Activated CD8-positive, alpha-beta memory T cell treated with anti-CD3 and anti-CD28 coated beads for 24 hours (primary cell): ENCODE measurements around the gene ARHGAP20.

Source experiments
- DNase-seq: peaks from one replicate; pipeline ENCODE4 v3.0.0-alpha.2; 2020

ARHGAP20 gene

DNA sequence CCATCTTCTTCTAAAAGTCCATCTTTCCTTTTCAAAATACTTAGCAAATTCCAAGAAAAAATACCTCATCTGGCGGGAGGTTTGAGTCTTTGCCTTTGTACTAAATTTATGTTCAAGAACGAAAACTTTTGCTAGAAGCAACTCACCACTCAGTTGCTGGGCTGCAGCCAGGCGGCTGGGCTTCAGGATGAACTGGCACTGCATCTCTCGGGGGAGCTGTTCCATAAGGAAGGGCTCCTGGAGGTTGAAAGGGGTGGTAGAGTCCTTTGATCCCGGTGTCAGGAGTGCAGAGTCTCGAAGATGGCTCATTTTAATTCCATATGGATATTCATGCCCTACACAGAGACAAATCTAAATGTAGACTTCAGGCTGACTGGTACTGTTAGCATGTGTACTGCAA, 105.8 kb downstream of the ARHGAP20 start:
- DNase-seq = no peak

DNA sequence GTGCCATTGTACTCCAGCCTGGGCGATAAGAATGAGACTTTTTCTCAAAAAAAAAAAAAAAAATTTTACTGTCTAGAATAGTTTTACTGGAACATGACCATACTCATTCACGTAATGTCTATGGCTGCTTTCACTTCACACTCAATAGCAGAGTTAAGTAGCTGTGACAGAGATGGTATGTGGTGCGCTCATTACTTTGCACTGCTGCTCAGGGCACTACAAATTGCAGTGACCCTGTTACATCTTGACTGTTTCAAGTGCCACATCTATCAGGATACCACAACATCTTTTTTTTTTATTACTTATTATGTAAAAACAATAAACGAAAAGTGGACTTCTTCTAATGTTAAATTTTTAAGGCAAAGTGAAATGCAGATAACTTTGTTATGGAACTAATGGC, 110.3 kb downstream of the ARHGAP20 start:
- no peak for DNase-seq

DNA sequence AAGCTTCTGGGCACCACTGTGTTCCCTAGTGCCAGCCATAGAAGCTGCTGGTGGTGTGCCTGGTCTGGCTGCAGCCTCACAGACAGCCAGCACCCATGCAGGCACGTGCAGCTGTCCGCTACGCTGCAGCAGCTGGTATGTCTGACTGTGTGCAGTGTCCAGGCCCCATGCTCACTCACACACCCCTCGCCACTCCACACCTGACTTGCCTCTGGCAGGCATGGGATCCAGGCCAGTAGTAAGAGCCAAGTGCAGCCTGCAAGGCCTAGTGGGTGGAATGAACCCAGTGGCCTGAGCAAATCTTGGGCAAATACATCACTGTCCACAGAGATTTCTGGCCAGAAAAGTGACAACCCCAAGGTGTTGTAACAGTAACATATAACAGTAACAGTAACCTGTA, 111.9 kb downstream of the ARHGAP20 start:
- no peak for DNase-seq

DNA sequence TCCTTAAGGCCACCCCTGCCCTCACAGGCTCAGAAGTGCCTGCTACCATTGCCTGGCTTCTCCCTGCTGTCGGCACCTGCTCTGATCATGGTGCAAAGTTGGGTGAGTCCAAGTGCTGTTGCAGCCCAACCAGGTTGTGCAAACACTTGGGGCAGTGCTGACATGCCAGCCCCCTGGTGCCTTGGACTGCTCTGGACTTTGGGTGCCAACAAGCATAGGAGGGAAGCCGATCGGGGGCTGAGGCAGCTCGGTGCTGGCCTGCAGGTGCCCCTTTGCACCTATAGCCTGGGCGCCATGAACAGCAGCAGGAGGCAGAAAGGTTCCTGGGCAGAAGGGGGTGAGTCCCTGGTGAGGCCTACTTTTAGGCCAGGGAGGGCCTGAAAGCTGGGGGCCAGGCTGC, 113.0 kb downstream of the ARHGAP20 start:
- no peak for DNase-seq

DNA sequence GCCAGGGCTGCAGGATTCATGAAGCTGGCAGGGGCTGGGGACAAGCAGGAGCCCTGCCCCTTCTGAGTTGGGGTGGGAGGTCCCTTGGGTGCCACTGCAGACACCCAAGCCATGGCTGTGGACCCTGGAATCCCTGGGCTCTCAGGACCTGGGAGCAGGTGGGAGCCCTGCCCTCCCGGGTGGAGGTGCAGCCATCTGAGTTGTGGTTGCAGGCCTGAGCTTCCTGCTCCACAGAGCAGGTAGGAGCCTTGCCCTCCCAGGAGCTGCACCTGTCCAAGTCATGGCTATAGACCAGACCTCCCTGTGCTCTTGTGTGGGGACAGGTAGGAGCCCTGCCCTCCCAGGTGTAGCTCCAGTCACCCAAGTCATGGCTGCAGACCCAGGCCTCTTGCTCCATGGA, 113.5 kb downstream of the ARHGAP20 start:
- no peak for DNase-seq

DNA sequence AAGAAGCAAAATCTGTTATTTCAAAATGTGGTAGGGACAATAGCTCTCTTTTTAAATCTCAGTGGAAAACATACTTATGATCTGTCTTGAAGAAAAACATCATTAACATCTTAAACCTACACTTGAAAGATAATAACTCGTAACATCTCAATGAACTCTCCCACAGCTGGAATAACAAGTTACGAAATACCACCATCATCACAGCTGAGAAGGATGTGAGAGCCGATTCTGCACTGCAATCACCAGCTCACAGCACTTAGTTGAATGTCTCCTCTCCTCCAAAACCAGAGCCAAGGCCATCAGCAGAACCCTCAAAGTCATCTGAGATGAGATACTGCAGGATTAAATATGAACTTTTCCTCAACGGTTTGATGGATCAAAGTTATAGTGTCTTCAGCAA, 124.3 kb downstream of the ARHGAP20 start:
- no peak for DNase-seq

DNA sequence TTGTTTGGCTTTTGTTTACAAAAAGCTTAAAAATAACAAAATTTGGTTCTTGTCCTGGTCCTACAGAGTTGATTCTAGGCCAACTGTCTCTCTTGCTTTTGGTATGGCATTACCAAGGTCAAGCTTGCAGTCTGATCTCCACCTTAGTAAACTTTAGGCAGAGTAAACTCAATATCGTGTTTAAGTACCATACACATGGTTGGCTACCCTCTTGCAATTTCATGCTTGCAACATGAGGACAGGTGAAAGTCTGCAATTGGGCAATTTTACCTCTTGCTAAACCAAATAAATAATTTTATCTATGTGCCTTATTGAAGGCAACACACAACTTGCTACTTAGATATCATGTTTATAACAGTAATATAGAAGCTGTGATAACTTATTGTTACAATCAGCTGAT, 125.1 kb downstream of the ARHGAP20 start:
- no peak for DNase-seq

DNA sequence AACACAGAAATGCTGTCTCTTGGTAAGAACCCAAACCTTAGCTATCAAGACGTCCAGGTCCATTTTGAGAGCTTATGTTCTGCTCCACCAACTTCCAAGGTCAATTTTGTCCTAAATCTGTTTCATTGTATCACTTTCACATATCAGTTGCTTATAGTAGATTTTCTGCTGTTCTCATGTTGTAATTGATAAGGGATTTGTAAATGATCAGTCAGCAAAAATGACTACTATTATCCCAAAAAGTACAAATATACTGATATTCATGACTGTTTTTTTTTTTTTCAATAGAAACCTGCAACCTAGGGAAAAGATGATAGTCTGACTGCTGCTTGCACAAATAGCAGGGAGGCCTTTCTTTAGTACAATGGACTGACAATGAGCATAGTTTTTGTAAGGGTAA, 128.1 kb downstream of the ARHGAP20 start:
- DNase-seq = no peak

DNA sequence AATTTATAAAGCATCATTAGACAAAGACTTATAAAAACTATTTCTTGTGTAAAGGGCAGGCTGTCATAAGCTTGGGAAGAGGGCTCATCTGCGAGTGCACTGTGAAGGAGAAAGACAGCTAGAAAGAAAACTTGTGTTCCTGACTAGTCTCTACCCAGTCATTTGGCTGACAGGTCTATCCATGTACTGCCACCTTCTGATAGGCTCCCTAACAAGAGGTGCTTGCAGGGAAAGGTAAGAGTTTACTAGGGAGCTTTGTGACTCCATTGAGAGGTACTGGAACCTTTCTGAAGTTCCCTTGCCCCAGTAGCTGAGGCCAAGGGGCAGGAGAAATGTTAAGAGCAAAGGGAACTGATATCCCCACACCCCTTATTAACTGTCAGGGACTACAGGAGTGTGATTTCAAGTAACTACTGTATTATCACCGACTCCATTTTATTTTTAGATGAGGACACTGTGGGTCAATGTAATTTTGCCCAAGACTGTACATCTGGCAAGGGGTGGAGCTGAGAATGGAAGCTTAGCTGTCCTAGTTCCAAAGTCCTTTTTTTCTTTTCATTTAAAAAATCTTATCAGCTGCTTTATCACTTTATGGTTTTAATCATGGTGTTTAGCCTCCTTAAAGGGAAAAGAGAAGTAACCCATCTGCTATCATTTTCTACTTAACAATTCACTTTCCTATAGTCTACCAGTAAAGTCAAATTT, 129.4 kb downstream of the ARHGAP20 start:
- no peak for DNase-seq

DNA sequence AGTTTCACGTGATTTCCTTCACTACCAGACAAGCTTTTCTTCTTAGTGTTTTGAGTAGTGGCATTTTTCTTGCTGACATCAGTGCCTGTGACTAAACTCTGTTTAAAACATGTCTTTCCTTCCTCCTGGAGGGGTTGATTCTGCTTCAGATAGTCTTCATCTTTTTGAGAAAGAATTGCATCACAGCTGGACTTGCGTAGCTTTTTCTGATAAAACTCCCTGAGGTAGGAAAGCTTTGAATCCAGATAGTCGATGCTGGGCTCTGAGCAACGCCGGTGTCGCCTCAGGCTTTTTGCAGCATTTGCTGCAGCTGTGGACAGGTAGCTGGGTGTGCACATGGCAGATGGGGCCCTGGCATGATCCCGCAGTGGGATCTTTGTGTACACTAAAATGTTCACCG, 131.7 kb downstream of the ARHGAP20 start:
- DNase-seq = no peak

DNA sequence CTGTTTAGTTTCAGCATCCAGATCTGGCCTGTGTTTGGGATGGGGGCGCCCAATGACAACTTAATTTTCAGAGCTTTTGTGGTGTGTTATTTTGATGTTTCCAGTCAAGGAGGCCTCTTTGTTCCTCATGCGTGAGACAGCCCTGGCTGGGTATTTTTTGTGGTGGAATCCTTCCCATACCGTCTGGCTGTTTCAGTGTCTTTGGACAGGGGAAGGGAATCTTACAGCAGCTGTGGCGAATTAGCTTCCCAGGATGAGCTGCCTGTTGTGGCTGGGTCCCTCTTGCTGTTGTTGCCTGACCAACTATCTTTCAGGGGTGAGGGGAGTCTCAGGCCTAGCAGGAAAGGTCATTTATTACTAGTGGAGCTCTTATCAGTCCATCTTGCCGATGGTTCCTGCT, 138.8 kb downstream of the ARHGAP20 start:
- DNase-seq = no peak

DNA sequence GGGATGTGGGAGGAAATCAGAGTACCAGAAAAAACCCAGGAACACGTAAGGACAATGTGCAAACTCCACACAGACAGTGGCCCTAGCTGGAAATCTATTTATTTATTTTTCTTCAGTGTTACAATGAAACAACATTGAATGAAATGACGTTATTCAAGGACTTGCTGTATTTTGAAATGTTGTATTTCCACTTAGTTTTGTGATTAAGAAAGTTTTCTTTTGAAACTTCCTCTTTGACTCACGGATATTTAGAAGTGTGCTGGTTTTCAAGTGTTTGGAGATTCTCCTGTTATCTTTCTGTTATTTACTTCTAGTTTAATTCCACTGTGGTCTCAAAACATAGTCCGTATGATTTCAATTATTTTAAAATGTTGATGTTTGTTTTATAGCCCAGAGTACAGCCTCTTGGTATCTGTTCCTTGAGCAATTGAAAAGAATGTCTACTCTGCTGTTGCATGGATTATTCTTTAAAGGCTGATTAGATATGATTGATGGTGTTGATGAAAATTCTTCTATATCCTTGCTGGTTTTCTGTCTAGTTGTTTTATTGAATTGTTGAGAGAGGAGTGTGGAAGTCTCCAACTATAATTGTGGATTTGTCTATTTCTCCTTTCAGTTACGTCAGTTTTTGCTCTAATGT, 141.0 kb downstream of the ARHGAP20 start:
- no peak for DNase-seq

DNA sequence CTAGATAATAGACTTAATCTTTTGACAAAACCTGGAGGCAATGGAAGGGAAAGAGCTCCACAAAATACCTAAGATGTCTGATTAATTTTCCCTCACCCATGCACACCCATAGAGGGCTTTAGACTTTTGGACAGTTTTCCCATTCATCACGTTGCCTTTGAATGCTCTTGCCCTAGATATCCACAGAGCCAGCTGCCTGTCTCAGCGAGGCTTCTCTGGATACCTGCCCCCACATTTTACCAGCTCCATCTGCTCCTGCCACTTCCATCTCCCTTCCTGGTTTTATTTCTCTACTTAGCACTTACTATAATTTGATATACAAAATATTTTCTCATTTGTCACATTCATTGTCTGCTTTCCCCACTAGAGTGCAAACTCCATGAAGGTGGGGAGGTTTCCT, 145.7 kb downstream of the ARHGAP20 start:
- DNase-seq = no peak

DNA sequence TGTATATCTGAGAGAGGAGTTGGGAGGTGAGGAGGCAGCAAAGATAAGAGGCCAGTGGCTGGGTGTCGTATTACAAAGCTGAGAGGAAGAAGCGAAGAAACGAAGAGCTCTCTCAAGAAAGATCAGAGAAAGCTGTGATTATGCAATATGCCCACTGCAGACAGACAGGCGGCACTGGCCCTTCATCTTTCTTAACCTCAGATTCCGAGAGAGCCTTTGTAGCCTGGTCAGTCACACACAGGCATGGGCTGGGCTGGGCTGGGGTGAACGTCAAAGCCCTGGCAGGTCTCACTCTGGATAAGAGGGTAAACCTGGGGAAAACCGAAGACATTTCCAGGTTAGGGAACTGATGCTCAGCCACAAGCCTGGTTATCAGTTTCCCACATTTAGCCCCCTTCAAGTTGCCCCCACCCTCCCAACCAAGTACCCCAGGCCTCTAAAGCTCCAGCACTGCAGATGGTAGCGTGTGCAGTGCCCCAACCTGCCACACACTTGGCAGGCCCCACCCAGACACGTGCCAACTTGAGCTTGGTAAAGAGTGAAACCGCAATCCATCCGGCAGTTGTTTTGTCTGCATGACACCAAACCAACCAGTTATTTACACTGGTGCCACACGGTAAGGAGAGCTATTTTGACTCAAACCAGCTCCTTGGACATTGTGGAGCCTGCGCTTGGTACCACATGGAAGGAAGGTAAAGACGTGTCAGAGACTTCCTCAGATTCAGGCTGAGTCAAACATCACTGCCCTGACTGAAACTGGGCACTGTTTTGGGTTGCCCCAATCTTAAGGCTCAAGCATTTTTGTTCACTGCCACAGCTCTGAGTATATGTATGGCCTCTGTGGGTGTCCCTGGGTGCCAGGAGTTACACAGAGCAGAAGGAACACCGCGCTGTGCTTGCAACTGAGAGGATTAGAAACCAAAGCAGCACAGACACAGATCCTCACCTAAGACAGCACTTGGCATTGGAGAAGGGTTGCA, 146.6 kb downstream of the ARHGAP20 start:
- no peak for DNase-seq

DNA sequence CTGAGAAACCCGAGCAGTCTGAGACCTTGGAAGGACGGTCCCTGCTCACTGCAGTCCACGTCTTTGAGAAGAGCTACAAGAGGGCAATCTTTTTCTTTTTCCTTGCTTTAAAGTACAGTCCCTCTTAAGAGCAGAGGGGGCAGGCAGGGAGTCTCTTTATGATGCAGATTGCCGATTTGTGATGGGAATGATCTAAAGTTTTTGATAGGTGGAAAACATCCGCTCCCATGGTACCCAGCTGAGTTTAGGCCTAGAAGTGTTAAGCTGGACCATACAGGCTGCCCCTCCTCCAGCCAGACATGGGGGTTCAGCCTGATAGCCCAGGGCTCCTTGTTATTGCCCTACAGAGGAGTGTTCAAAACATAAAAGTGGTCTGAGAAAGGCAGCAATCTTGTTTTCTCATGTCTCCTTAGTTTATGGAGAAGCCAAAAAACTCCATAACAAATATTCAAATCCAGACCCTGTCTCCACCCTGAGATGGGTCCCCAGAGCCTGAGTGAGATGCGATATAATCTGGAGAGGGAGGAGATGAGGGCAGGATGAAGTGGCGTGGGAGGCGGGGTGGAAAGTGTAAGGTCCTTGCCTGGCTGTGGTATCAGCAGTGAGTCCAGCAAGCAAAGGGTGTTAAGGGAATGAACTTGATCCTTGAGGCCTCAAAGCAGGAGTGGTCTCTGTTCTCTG, 147.4 kb downstream of the ARHGAP20 start:
- no peak for DNase-seq

DNA sequence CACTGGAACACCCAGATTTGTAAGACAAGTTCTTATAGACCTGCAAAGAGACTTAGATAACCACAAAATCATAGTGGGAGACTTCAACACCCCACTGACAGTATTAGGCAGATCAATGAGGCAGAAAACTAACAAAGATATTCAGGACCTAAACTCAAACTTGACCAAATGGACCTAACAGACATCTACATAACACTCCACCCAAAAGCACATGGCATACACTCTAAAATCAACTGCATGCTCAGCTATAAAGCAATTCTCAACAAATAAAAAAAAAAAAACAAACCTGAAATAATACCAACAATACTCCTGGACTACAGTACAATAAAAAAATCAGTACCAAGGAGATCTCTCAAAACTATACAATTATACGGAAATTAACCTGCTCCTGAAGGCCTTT, 167.5 kb downstream of the ARHGAP20 start:
- no peak for DNase-seq

DNA sequence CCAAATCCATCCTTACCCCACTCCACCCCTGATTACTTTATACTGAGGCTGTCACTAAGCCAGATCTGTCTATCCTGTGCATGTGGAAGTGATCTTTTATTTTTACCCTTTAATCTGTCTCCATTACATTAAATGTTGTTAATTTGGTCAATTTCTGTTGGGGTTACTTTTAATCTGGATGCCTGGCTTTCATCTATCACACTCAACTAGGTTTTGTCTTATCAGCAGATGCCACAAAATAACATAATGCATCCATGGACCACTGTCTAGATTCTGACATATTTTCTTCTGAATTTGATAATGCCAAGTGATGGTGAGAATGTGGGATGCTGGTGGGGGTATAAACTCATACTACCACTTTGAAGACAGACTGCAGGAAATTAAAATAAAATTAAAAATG, 174.1 kb downstream of the ARHGAP20 start:
- DNase-seq = no peak

DNA sequence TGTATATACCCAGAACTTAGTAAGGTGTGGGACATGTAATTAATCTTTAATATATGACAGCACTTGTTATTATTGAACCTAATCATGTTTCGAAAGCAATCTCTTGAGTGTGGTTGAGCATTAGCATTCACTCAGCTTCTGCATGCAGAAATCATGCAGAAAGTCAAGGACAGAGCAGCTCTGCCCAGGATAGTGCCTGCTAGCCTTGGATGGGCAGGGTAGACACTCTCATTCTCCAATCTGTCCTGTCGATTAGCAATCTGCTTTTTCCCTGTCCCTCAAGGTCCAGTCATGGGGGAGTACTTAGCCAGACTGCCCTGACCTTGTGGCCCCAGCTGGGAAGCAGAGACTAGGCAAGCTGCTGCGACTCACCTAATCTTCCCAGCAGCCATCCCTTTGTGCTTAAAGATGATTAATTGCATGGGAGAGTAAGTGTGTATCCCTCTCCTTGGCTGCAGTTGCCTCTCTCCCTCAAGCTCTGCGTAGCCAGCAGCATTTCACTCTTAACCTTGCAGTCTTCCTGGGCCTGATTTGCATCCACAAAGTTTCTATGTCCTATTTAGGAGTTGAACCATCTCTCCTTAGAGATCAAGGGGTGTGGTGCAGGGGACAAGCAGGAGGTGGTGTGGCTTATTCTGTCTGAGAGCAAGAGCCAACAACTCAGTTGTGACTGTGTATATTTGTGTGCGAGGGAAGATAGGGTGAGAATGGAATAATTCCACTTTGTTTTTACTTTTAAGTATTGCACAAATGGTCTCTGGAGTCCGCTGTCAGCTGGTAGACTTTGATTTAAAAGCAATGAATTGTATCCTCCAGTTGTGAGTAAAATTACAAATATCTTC, 181.1 kb downstream of the ARHGAP20 start:
- DNase-seq = no peak

DNA sequence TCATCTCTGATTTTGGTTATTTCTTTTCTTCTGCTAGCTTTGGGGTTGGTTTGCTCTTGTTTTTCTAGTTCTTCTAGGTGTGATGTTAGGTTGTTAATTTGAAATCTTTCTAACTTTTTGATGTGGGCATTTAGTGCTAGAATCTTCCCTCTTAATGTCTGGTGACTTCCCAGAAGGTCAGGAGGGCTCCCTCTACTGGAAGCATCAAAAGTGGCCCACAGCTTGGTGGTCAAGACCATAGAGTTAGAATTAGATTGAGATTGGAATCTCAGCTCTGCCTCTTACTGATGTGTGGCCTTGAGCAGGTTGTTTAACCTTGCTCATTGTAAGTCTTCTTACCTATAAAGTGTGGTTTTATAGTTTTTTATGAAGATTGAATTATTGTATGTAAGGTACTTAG, 183.2 kb downstream of the ARHGAP20 start:
- DNase-seq = no peak

DNA sequence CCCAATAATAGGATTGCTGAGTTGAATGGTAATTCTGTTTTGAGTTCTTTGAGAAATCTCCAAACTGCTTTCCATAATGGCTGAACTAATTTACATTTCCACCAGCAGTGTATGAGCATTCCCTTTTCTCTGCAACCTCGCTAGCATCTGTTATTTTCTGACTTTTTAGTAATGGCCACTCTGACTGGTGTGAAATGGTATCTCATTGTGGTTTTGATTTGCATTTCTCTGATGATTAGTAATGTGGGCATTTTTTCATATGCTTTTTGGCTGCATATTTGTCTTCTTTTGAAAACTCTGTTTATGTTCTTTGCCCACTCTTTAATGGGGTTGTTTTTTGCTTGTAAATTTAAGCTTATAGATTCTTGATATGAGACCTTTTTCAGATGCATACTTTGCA, 185.1 kb downstream of the ARHGAP20 start:
- DNase-seq = no peak
